ENCODE data around the gene SLC23A3. TPM values are rescaled to one million over a fixed set of nuclear protein-coding genes. Genes with fewer than 3 reads are reported as not detected.
A peak's percentile ranks its signal among the peaks of the same experiment; 100 is the strongest.

The SLC23A3 gene
- total RNA-seq, 2 donors from 2014 or later, result 0.46 to 1.9 TPM

DNA sequence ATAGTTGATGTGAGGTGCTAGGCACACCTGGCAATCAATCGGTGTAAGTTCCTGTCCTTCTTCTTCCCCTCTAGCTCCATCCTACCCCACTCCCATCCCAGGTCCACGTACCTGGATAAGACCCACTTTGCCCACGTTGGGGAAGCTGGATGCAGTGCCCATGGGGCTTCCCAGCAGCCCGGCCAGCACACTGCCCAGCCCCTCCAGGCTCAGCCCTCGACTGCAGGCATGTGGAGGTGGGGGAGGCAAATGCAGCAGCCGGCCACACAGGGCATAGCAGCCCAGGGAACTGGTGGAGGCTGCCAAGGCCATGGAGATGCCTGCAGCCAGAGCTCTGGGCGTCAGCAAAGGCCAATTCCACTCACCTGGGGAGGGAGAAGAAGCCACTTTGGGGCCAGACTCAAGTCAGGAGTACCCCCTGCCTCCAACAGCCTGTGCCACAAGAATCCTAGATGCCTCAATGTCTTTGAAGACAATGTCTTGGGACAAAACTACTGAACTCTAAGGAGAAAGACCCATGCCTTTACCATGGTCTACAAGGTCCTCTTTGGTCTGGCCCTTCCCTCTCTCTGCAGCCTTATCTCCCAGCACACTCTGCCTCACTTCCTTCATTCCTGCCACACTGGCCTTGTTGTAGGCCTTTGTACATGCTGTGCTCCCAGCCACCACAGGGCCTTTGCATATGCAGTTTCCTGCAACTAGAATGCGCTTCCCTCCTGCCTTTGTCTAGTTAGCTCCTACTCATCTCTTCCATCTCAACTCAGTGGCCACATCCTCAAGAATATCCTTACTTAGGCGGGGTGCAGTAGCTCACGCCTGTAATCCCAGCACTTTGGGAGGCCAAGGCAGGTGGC is 4.5 kb downstream of the SLC23A3 start:
- H3K9ac ChIP-seq (ENCODE audit: extremely low read depth, low read length, poor library complexity, severe bottlenecking), result no peak overlapping the region
- Mint-ChIP-seq H3K36me3 (ENCODE audit: low read depth) (no peaks in the 10 kb centered on the region), H3K27me3 (ENCODE audit: insufficient read depth) (peaks cover 33% of the 10 kb centered on the region), H3K4me3 (no peak overlapping the region), H3K27ac (no peak overlapping the region), H3K4me1 (peaks cover 4% of the 10 kb centered on the region), H3K9me3 (no peaks in the 10 kb centered on the region)
- H3K27me3 ChIP-seq (ENCODE audit: control insufficient read depth, insufficient read depth, low read length, poor library complexity, severe bottlenecking), result peaks cover 19% of the 10 kb centered on the region
- H3K4me1 ChIP-seq (ENCODE audit: control insufficient read depth, insufficient read depth, low read length), result peaks cover 3% of the 10 kb centered on the region
- DNase-seq, result no peak
- no peaks in the 10 kb centered on the region for H3K36me3 ChIP-seq (ENCODE audit: control insufficient read depth, insufficient read depth, low read length)
- H3K27ac ChIP-seq (ENCODE audit: low read depth, low read length), result no peak overlapping the region
- WGBS, 2 experiments (ENCODE audit: insufficient coverage in 1 of 2, insufficient read length in 1 of 2), result 88 to 96% methylated on average over 4 to 10 of the region's 10 CpGs
- TF ChIP-seq, protein P1, sequence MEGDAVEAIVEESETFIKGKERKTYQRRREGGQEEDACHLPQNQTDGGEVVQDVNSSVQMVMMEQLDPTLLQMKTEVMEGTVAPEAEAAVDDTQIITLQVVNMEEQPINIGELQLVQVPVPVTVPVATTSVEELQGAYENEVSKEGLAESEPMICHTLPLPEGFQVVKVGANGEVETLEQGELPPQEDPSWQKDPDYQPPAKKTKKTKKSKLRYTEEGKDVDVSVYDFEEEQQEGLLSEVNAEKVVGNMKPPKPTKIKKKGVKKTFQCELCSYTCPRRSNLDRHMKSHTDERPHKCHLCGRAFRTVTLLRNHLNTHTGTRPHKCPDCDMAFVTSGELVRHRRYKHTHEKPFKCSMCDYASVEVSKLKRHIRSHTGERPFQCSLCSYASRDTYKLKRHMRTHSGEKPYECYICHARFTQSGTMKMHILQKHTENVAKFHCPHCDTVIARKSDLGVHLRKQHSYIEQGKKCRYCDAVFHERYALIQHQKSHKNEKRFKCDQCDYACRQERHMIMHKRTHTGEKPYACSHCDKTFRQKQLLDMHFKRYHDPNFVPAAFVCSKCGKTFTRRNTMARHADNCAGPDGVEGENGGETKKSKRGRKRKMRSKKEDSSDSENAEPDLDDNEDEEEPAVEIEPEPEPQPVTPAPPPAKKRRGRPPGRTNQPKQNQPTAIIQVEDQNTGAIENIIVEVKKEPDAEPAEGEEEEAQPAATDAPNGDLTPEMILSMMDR (conservative IDR thresholded peaks at IDR 0.05), result no peak
- no peaks in the 10 kb centered on the region for H3K9me3 ChIP-seq (ENCODE audit: control insufficient read depth, low read length)
- H3K4me3 ChIP-seq (ENCODE audit: low read length), result no peak overlapping the region

DNA sequence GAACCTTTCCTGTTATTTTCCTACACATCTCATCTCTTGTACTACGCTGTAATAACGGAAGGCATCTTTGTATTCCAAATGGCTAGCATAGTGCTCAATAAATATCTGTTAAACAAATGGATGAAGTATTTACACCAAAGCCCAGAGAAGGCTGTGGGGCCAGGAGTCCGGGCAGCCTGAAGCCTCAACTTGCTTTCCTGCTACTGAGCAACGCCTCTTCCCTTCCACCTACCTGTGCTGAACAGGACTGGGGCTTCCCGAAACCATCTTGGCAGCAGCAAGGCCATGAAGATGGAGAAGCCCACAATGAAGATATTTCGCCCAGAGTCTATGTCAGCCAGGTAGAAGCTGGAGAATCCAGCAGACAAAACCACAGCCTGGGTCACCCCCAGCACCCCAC is 6.7 kb downstream of the SLC23A3 start:
- Mint-ChIP-seq H3K9me3 (no peaks in the 10 kb centered on the region), H3K27me3 (ENCODE audit: insufficient read depth) (peaks cover 28% of the 10 kb centered on the region), H3K27ac (no peak overlapping the region), H3K36me3 (ENCODE audit: low read depth) (no peaks in the 10 kb centered on the region), H3K4me1 (peaks cover 10% of the 10 kb centered on the region), H3K4me3 (no peak overlapping the region)
- Histone ChIP-seq H3K9me3 (ENCODE audit: control insufficient read depth, low read length) (no peaks in the 10 kb centered on the region), H3K9ac (ENCODE audit: extremely low read depth, low read length, poor library complexity, severe bottlenecking) (no peak overlapping the region), H3K4me1 (ENCODE audit: control insufficient read depth, insufficient read depth, low read length) (peaks cover 3% of the 10 kb centered on the region), H3K4me3 (ENCODE audit: low read length) (no peak overlapping the region), H3K27ac (ENCODE audit: low read depth, low read length) (no peak overlapping the region), H3K36me3 (ENCODE audit: control insufficient read depth, insufficient read depth, low read length) (no peaks in the 10 kb centered on the region), H3K27me3 (ENCODE audit: control insufficient read depth, insufficient read depth, low read length, poor library complexity, severe bottlenecking) (peaks cover 19% of the 10 kb centered on the region)
- WGBS, 2 experiments (ENCODE audit: insufficient coverage in 1 of 2, insufficient read length in 1 of 2), result 90 to 93% methylated on average over 3 to 6 of the region's 6 CpGs
- no peak for DNase-seq
- TF ChIP-seq, protein P1 (conservative IDR thresholded peaks at IDR 0.05), result no peak

- Mint-ChIP-seq H3K4me3 (peak overlapping the region; percentile 79), H3K4me1 (peaks cover 15% of the 10 kb centered on the region), H3K27ac (no peak overlapping the region), H3K27me3 (ENCODE audit: insufficient read depth) (peaks cover 28% of the 10 kb centered on the region), H3K36me3 (ENCODE audit: low read depth) (peaks cover 8% of the 10 kb centered on the region), H3K9me3 (no peaks in the 10 kb centered on the region)
- Histone ChIP-seq H3K9ac (ENCODE audit: extremely low read depth, low read length, poor library complexity, severe bottlenecking) (no peak overlapping the region), H3K9me3 (ENCODE audit: control insufficient read depth, low read length) (no peaks in the 10 kb centered on the region), H3K4me3 (ENCODE audit: low read length) (peak overlapping the region; percentile 78), H3K36me3 (ENCODE audit: control insufficient read depth, insufficient read depth, low read length) (peaks cover 13% of the 10 kb centered on the region), H3K4me1 (ENCODE audit: control insufficient read depth, insufficient read depth, low read length) (peaks cover 5% of the 10 kb centered on the region), H3K27me3 (ENCODE audit: control insufficient read depth, insufficient read depth, low read length, poor library complexity, severe bottlenecking) (peaks cover 19% of the 10 kb centered on the region), H3K27ac (ENCODE audit: low read depth, low read length) (no peak overlapping the region)
- 73 to 78% methylated on average over 4 of the region's 4 CpGs for WGBS, 2 experiments (ENCODE audit: insufficient coverage in 1 of 2, insufficient read length in 1 of 2)
- no peak for DNase-seq
- TF ChIP-seq, protein P1 (conservative IDR thresholded peaks at IDR 0.05), result no peak
These were observed 8.7 kb downstream of the SLC23A3 start for GRCh38 chr2:219161097-219161496.

Measured in endodermal cell (in vitro differentiated cells).